K562 (cell line): ENCODE results near the gene ADD2. TPM values are rescaled to one million over a fixed set of nuclear protein-coding genes. Genes with fewer than 3 reads are reported as not detected.

Experiments used
- ARNT ChIP-seq, 2 experiments: fragments of 450-650 bp; IDR thresholded peaks; 2 replicates each; pipeline ENCODE4 v1.6.1; 2016; ENCODE audit warnings: mild to moderate bottlenecking in 1 of 2
- CBFA2T3 ChIP-seq: fragments of 450-650 bp; IDR thresholded peaks from 2 replicates; pipeline ENCODE4 v1.6.1; 2017
- DACH1 ChIP-seq: fragments of 450-650 bp; IDR thresholded peaks from 2 replicates; pipeline ENCODE4 v1.6.1; 2018; ENCODE audit not compliant: partially characterized antibody
- DPF2 ChIP-seq: fragments of 450-650 bp; IDR thresholded peaks from 2 replicates; pipeline ENCODE4 v1.6.1; 2016
- EP400 ChIP-seq: fragments of 450-650 bp; IDR thresholded peaks from 2 replicates; pipeline ENCODE4 v1.6.1; 2017; ENCODE audit warnings: antibody characterized with exemption, mild to moderate bottlenecking, moderate library complexity
- GATAD2B ChIP-seq: fragments of 450-650 bp; IDR thresholded peaks from 2 replicates; pipeline ENCODE4 v1.6.1; 2017; ENCODE audit warnings: mild to moderate bottlenecking, borderline replicate concordance
- HDAC2 ChIP-seq: fragments of 450-650 bp; IDR thresholded peaks from 2 replicates; pipeline ENCODE4 v1.6.1; 2016; ENCODE audit warnings: mild to moderate bottlenecking
- HIVEP1 ChIP-seq: fragments of 250-450 bp; sonication (Bioruptor Pico); IDR thresholded peaks from 2 replicates; pipeline ENCODE4 v1.4.0; 2020; ENCODE audit warnings: mild to moderate bottlenecking
- JUN ChIP-seq, 2 experiments: sonication (generic) in 1 of 2; formaldehyde crosslinking in 1 of 2; IDR thresholded peaks; 2 replicates each; pipeline versions ENCODE4 v1.6.1 to v1.8.0; 2012 to 2022; ENCODE audit warnings: borderline replicate concordance in 2 of 2, mild to moderate bottlenecking in 2 of 2, improper control_type of control experiment in 1 of 2, low read depth in 1 of 2, low read length in 1 of 2, missing genetic modification reagents in 1 of 2
- KLF16 ChIP-seq: IDR thresholded peaks from 2 replicates; pipeline ENCODE4 v1.6.1; 2016; ENCODE audit warnings: antibody characterized with exemption
- LCOR ChIP-seq: sonication (generic); formaldehyde crosslinking; IDR thresholded peaks from 2 replicates; pipeline ENCODE4 v1.8.0; 2022; ENCODE audit warnings: mild to moderate bottlenecking, missing genetic modification reagents
- LEF1 ChIP-seq: fragments of 450-650 bp; IDR thresholded peaks from 2 replicates; pipeline ENCODE4 v1.6.1; 2016; ENCODE audit warnings: mild to moderate bottlenecking
- MEIS2 ChIP-seq: fragments of 450-650 bp; IDR thresholded peaks from 2 replicates; pipeline ENCODE4 v1.6.1; 2014; ENCODE audit warnings: mild to moderate bottlenecking; ENCODE audit not compliant: partially characterized antibody
- MYC ChIP-seq, 2 experiments: fragments of 250-450 bp in 1 of 2; sonication (Bioruptor Pico) in 1 of 2; IDR thresholded peaks; 2 replicates each; pipeline versions ENCODE4 v1.5.1 to v1.6.1; 2012 to 2021; ENCODE audit warnings: low read depth in 2 of 2, borderline replicate concordance in 1 of 2, improper control_type of control experiment in 1 of 2, low read length in 1 of 2, mild to moderate bottlenecking in 1 of 2, moderate library complexity in 1 of 2
- NFE2 ChIP-seq: IDR thresholded peaks from 2 replicates; pipeline ENCODE4 v1.6.1; 2014; ENCODE audit warnings: antibody characterized with exemption, low read depth
- PRMT5 ChIP-seq: sonication (generic); formaldehyde crosslinking; IDR thresholded peaks from 2 replicates; pipeline ENCODE4 v1.5.0; 2020; ENCODE audit warnings: missing genetic modification reagents
- TBL1XR1 ChIP-seq, 2 experiments: IDR thresholded peaks; 2 replicates each; pipeline ENCODE4 v1.6.1; 2012; ENCODE audit warnings: improper control_type of control experiment in 2 of 2, low read length in 2 of 2, mild to moderate bottlenecking in 1 of 2
- TBP ChIP-seq: optimal IDR thresholded peaks from 2 replicates; pipeline ENCODE3; 2011; ENCODE audit warnings: low read depth, low read length, improper control_type of control experiment
- TEAD4 ChIP-seq, 2 experiments: sonication (generic) in 1 of 2; formaldehyde crosslinking in 1 of 2; IDR thresholded peaks; 2 replicates each; pipeline versions ENCODE4 v1.6.1 to v1.8.0; 2012 to 2022; ENCODE audit warnings: borderline replicate concordance in 1 of 2, inconsistent platforms in 1 of 2, low read length in 1 of 2, mild to moderate bottlenecking in 1 of 2, missing genetic modification reagents in 1 of 2
- polyA plus RNA-seq, 8 experiments: library from polyadenylated mRNA; depleted of rRNA in 4 of 8; stranded (reverse) in 5 of 8; unstranded in 3 of 8; fragments of >200 nt; fragmentation: Nextera tagmentation in 2 of 8; fragmentation: Illumina TruSeq in 1 of 8; extraction: Ambion mirVana in 2 of 8; extraction: Trizol in 1 of 8; gene quantifications; 2 replicates each; pipeline versions ENCODE4 v1.2.1 to v1.2.3, GENCODE V29; 2011 to 2014; ENCODE audit warnings: inconsistent platforms in 1 of 8, missing spikeins in 1 of 8
- total RNA-seq, 7 experiments: library from RNA; depleted of rRNA in 6 of 7; stranded (reverse); fragments of >200 nt in 6 of 7; fragmentation: Illumina TruSeq in 2 of 7; extraction: Trizol in 2 of 7; gene quantifications; 2 replicates each; pipeline versions ENCODE4 v1.2.1 to v1.2.3, GENCODE V29; 2011 to 2021; ENCODE audit warnings: low replicate concordance in 1 of 7
- TF ChIP-seq, protein P1 (sequence below): sonication (generic); formaldehyde crosslinking; IDR thresholded peaks from 2 replicates; pipeline ENCODE4 v1.4.0; 2020; ENCODE audit warnings: mild to moderate bottlenecking, missing genetic modification reagents
- TF ChIP-seq, protein P2 (sequence below), 2 experiments: fragments of 450-650 bp in 1 of 2; sonication (generic) in 1 of 2; formaldehyde crosslinking in 1 of 2; IDR thresholded peaks in 1 of 2; conservative IDR thresholded peaks in 1 of 2; 2 replicates each; pipeline versions ENCODE4 v1.6.1 to v1.8.1; 2016 to 2023; ENCODE audit warnings: mild to moderate bottlenecking in 2 of 2, moderate library complexity in 2 of 2, inconsistent platforms in 1 of 2, missing genetic modification reagents in 1 of 2
- TF ChIP-seq, protein P3 (sequence below): fragments of 450-650 bp; formaldehyde crosslinking; IDR thresholded peaks from 2 replicates; pipeline ENCODE4 v1.4.0; 2020; ENCODE audit warnings: mild to moderate bottlenecking, moderate library complexity

ADD2 gene
- total and polyA plus RNA-seq, 9 of the 15 experiments (the other 6 are each of a cell fraction or from before 2014, with no cell fraction given) = 3.5 to 63.0 (median 36.2) TPM

DNA sequence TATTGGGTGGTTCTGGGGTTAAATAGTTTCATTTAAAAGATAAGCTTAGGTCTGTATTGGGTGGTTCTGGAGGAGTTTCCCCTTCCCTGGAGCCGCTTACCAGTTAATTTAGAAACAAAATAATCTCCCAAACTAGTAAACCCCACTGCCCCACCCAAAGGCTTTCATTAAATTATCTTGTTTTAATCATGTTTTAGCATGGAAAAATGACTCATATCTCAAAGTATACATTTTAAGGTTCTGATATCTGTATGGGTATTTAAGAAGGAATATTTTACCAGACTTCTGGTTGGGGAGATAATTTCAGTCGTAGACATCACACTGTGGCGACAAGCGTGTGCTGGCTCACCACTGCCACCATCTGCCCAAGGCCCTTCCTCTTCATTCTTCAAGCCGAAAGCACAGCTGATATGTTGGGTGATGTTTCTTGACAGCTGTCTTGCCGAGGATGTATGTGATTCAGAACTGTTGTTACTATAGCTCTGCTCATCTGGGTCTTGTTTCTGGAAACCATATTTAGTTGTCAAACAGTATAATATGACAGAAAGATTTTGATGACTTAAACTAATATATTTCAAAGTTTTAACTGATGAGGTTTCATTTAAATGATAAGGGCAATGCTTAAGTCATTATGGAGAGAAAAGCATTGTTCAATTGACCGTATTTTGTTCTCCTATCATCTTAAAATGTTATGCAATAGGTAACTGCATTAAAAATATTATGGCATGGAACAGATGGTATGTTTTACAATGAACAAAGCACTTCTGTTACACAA lies 17.3 kb upstream of the ADD2 start (continued):
- TF ChIP-seq, protein P1, sequence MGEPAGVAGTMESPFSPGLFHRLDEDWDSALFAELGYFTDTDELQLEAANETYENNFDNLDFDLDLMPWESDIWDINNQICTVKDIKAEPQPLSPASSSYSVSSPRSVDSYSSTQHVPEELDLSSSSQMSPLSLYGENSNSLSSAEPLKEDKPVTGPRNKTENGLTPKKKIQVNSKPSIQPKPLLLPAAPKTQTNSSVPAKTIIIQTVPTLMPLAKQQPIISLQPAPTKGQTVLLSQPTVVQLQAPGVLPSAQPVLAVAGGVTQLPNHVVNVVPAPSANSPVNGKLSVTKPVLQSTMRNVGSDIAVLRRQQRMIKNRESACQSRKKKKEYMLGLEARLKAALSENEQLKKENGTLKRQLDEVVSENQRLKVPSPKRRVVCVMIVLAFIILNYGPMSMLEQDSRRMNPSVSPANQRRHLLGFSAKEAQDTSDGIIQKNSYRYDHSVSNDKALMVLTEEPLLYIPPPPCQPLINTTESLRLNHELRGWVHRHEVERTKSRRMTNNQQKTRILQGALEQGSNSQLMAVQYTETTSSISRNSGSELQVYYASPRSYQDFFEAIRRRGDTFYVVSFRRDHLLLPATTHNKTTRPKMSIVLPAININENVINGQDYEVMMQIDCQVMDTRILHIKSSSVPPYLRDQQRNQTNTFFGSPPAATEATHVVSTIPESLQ = no peak
- TF ChIP-seq, protein P2, sequence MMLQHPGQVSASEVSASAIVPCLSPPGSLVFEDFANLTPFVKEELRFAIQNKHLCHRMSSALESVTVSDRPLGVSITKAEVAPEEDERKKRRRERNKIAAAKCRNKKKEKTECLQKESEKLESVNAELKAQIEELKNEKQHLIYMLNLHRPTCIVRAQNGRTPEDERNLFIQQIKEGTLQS (IDR thresholded peaks at IDR 0.05) = peak; percentile 55
- TF ChIP-seq, protein P2 (CRISPR knock-in tag; conservative IDR thresholded peaks at IDR 0.05) = no peak
- TF ChIP-seq EP400 = peak; percentile 46; the same call in 1 of the 2 replicates
- peak in 1 of 2 experiments; percentile 57; a peak in 1 of 4 replicates for TF ChIP-seq TBL1XR1 (IDR thresholded peaks at IDR 0.05; ENCODE audit: low read length in 2 of 2)
- peak; percentile 53; the same call in 1 of the 2 replicates for TF ChIP-seq LCOR (CRISPR knock-in tag)
- peak; percentile 64 for TF ChIP-seq TEAD4 (IDR thresholded peaks at IDR 0.05; ENCODE audit: low read length)
- TF ChIP-seq TEAD4 (CRISPR knock-in tag; IDR thresholded peaks at IDR 0.05; ENCODE audit: borderline replicate concordance) = no peak
- peak; percentile 79; the same call in 1 of the 2 replicates for TF ChIP-seq GATAD2B
- TF ChIP-seq LEF1 = no peak
- TF ChIP-seq, protein P3, sequence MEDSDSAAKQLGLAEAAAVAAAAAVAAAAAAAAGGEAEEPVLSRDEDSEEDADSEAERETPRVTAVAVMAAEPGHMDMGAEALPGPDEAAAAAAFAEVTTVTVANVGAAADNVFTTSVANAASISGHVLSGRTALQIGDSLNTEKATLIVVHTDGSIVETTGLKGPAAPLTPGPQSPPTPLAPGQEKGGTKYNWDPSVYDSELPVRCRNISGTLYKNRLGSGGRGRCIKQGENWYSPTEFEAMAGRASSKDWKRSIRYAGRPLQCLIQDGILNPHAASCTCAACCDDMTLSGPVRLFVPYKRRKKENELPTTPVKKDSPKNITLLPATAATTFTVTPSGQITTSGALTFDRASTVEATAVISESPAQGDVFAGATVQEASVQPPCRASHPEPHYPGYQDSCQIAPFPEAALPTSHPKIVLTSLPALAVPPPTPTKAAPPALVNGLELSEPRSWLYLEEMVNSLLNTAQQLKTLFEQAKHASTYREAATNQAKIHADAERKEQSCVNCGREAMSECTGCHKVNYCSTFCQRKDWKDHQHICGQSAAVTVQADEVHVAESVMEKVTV (CRISPR knock-in tag) = peak; percentile 81
- no peak for TF ChIP-seq NFE2
- TF ChIP-seq TBP = no peak
- 0 out of 2 replicates have a peak, but pooled peaks have one; percentile 18 for TF ChIP-seq MYC (IDR thresholded peaks at IDR 0.05; ENCODE audit: low read depth, low read length)
- TF ChIP-seq MYC (CRISPR knock-in tag; IDR thresholded peaks at IDR 0.05; ENCODE audit: borderline replicate concordance, low read depth) = no peak
- TF ChIP-seq DACH1 = peak; percentile 84
- peak in 1 of 2 experiments; percentile 88; a peak in 1 of 4 replicates for TF ChIP-seq ARNT (IDR thresholded peaks at IDR 0.05)
- TF ChIP-seq HIVEP1 (CRISPR knock-in tag) = no peak
- peak; percentile 77 for TF ChIP-seq CBFA2T3
- peak; percentile 27; the same call in 1 of the 2 replicates for TF ChIP-seq JUN (IDR thresholded peaks at IDR 0.05; ENCODE audit: borderline replicate concordance, low read depth, low read length)
- no peak for TF ChIP-seq JUN (CRISPR knock-in tag; IDR thresholded peaks at IDR 0.05; ENCODE audit: borderline replicate concordance)
- TF ChIP-seq KLF16 = peak; percentile 69
- no peak for TF ChIP-seq PRMT5
- peak; percentile 72 for TF ChIP-seq DPF2
- peak; percentile 71 for TF ChIP-seq MEIS2
- TF ChIP-seq HDAC2 = peak; percentile 19; the same call in 1 of the 2 replicates
